ENCODE data around the gene LDLRAD3.

GRCh38 chr11:36234825-36235224 is 291.0 kb downstream of the LDLRAD3 start:
- TF ChIP-seq PATZ1 (CRISPR knock-in tag; IDR thresholded peaks at IDR 0.05; ENCODE audit: borderline replicate concordance) = no peak
- no peak for TF ChIP-seq CSDC2 (CRISPR knock-in tag; IDR thresholded peaks at IDR 0.05)
- TF ChIP-seq ISL1 (CRISPR knock-in tag; IDR thresholded peaks at IDR 0.05) = no peak
- no peak for TF ChIP-seq CREB5 (CRISPR knock-in tag; IDR thresholded peaks at IDR 0.05; ENCODE audit: low read depth)
- TF ChIP-seq ZFP3 (CRISPR knock-in tag; IDR thresholded peaks at IDR 0.05) = no peak
- no peak for TF ChIP-seq ZNF70 (CRISPR knock-in tag; IDR thresholded peaks at IDR 0.05)
- no peak for TF ChIP-seq TSHZ2 (CRISPR knock-in tag; IDR thresholded peaks at IDR 0.05)
- no peak for TF ChIP-seq CSRNP3 (CRISPR knock-in tag; IDR thresholded peaks at IDR 0.05)

All from SK-N-SH treated with all-trans-retinoic acid at 6 μM for 48 hours (cell line).